C4-2B (cell line): ENCODE measurements around the gene EIF4G1.
A peak's percentile ranks its signal among the peaks of the same experiment; 100 is the strongest.

Source experiments
- H3K27ac ChIP-seq: fragments of 450-650 bp; 2 replicates; pipeline ENCODE4 v1.5.1; 2017
- ZFX ChIP-seq: fragments of 450-650 bp; IDR thresholded peaks from 2 replicates; pipeline ENCODE4 v1.6.1; 2017
- TF ChIP-seq, protein P1 (sequence below): fragments of 450-650 bp; conservative IDR thresholded peaks from 2 replicates; pipeline ENCODE4 v1.5.1; 2017; ENCODE audit warnings: mild to moderate bottlenecking

The EIF4G1 gene

DNA sequence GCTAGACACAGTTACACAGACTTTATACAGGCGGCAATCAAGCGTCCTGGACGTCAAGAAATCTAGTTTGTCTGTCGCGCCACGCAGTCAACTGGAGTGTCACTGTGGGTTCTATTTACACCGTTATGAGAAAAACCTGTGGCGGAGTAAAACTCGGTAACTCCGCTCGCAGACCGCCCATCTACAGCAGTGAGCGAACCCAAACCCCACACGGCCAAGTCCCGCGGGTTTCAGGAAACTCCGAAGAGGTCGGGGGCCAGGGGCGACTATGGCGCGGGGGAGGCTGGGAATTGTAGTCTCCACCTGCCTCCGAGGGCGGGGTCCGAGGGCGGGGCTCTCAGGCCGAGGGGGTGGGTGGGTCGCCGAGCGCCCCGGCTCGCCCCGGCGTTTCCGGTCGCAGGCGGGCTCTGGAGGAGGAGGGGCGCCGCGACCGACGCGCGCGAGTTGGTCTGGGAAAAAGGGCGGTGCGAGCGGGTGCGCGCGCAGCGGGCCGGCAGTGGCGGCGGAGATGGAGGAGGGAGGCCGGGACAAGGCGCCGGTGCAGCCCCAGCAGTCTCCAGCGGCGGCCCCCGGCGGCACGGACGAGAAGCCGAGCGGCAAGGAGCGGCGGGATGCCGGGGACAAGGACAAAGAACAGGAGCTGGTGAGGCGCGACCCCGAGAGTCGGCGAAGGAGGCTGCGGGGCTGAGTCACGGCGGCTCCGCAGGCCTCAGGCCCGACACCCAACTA, 15.5 kb upstream of the EIF4G1 start, which contains the start of gene PSMD2:
PSMD2 (plus strand) TSS at position 483 of the 729 bp plus-strand sequence; CDS start at position 509, 26 bp downstream.
- peak within 1 kb of the TSS; percentile 86 for H3K27ac ChIP-seq
- TF ChIP-seq ZFX = peak; percentile 98
- TF ChIP-seq, protein P1, sequence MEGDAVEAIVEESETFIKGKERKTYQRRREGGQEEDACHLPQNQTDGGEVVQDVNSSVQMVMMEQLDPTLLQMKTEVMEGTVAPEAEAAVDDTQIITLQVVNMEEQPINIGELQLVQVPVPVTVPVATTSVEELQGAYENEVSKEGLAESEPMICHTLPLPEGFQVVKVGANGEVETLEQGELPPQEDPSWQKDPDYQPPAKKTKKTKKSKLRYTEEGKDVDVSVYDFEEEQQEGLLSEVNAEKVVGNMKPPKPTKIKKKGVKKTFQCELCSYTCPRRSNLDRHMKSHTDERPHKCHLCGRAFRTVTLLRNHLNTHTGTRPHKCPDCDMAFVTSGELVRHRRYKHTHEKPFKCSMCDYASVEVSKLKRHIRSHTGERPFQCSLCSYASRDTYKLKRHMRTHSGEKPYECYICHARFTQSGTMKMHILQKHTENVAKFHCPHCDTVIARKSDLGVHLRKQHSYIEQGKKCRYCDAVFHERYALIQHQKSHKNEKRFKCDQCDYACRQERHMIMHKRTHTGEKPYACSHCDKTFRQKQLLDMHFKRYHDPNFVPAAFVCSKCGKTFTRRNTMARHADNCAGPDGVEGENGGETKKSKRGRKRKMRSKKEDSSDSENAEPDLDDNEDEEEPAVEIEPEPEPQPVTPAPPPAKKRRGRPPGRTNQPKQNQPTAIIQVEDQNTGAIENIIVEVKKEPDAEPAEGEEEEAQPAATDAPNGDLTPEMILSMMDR = no peak

DNA sequence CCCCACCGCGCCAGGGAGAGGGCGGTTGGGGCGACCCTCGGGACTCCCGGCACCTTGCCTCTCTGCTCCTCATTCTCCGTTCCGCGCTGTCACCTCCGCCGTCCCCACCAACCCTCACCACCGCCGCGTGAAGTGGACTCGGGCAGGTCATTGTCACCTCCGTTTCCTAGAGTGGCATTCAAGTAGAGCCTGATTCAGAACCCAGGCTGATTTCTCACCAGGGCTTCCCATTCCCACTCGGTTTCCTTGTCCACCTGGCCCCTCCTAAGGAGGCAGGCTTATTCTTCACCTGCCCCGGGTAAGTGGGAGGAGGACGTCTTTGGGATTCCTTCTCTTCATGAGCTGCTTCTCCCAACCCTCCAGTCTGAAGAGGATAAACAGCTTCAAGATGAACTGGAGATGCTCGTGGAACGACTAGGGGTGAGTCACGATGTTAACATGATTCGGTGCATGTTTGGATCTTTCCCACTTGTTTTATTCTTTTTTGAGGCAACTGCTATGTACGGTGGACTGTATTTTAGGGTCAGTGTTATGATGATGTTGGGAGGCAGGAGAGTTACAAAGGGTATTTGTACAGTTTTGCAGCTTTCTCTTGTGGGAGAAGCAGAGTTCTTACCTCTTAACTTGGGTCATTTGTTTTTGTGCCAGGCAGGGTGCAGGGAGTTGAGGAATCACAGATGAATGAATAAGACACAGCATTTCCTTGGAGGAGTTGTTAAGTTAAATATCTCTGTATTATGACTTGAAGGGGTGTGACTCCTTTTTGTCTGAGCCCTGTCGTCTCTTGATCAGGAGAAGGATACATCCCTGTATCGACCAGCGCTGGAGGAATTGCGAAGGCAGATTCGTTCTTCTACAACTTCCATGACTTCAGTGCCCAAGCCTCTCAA, 14.7 kb upstream of the EIF4G1 start:
- peak overlapping the region; percentile 86 for H3K27ac ChIP-seq
- TF ChIP-seq, protein P1 = no peak
- peak; percentile 81 for TF ChIP-seq ZFX

DNA sequence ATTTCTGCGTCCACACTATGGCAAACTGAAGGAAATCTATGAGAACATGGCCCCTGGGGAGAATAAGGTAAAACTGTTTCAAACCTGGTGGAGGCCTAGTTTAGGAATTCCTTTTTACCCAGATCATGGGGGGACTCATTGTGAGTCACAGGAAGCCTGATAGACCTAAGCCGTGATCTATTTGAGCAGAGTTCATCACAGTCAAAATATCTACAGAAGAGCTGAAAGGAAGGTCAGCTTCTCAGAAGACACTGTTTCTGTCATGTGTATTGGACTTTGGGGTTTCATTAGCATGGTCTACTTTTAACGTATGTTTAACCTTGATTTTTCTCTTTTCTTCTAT, 14.1 kb upstream of the EIF4G1 start:
- TF ChIP-seq, protein P1 = no peak
- no peak for TF ChIP-seq ZFX
- H3K27ac ChIP-seq = no peak overlapping the region

GRCh38 chr3:184305577-184305976, 8.8 kb upstream of the EIF4G1 start:
- H3K27ac ChIP-seq = no peak overlapping the region
- TF ChIP-seq, protein P1 = no peak; the same call in 1 of the 2 replicates
- no peak for TF ChIP-seq ZFX

- no peak overlapping the region for H3K27ac ChIP-seq
- TF ChIP-seq ZFX = no peak
- TF ChIP-seq, protein P1 = no peak
Measured at GRCh38 chr3:184306341-184306972, 7.9 kb upstream of the EIF4G1 start.

DNA sequence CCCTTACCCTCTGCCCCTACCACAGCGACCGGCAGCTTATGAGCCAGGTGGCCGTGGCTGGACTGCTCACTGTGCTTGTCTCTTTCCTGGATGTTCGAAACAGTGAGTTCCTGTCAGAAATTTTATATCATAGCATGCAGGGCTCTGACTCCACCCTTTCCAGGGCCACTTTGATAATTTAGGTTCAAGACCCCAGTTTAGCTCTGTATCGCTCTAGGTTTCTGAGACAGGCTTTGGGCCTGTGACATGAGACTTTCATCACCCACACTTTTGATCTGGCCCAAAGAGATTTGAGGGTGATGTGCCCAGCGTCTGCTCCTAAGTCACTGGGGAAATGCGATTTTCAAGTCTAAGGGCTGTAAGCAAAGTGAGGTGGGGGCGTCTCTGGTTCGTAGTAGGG, 6.5 kb upstream of the EIF4G1 start:
- TF ChIP-seq ZFX = no peak
- TF ChIP-seq, protein P1 = no peak
- H3K27ac ChIP-seq = no peak overlapping the region
